ENCODE data around the gene KANK4. TPM values are rescaled to one million over a fixed set of nuclear protein-coding genes. Genes with fewer than 3 reads are reported as not detected.

Gene KANK4
- total and polyA plus RNA-seq, 2 of the 4 experiments (the other 2 are of a cell fraction) = not detected

- H3K4me1 ChIP-seq (ENCODE audit: control insufficient read depth, insufficient read depth, low read length) = no peaks in the 10 kb centered on the region
- no TSS peak for BruUV-seq (replicated peaks)
- H2AK9ac ChIP-seq (replicated peaks; ENCODE audit: low read depth, low read length, poor library complexity) = no peak overlapping the region
- no peaks in the 10 kb centered on the region for H3K79me1 ChIP-seq (ENCODE audit: low read depth in 1 of 2, low read length in 2 of 2)
- no peak for TF ChIP-seq MXI1 (IDR thresholded peaks at IDR 0.05; ENCODE audit: borderline replicate concordance, low read depth, low read length)
- TF ChIP-seq BHLHE40 (IDR thresholded peaks at IDR 0.05; ENCODE audit: low read depth, low read length) = no peak
- no peak for TF ChIP-seq MAFK (IDR thresholded peaks at IDR 0.05; ENCODE audit: low read depth, low read length)
- TF ChIP-seq NFE2L2 (IDR thresholded peaks at IDR 0.05; ENCODE audit: low read depth, low read length) = no peak
- TF ChIP-seq, protein P1, sequence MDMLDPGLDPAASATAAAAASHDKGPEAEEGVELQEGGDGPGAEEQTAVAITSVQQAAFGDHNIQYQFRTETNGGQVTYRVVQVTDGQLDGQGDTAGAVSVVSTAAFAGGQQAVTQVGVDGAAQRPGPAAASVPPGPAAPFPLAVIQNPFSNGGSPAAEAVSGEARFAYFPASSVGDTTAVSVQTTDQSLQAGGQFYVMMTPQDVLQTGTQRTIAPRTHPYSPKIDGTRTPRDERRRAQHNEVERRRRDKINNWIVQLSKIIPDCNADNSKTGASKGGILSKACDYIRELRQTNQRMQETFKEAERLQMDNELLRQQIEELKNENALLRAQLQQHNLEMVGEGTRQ (IDR thresholded peaks at IDR 0.05; ENCODE audit: low read depth, low read length) = no peak
- TF ChIP-seq POLR2A (IDR thresholded peaks at IDR 0.05; ENCODE audit: low read depth, low read length) = no peak
- no peak for TF ChIP-seq RFX5 (IDR thresholded peaks at IDR 0.05; ENCODE audit: low read depth, low read length)
- TF ChIP-seq ELK1 (IDR thresholded peaks at IDR 0.05; ENCODE audit: borderline replicate concordance, low read depth, low read length) = no peak
- TF ChIP-seq CHD1 (IDR thresholded peaks at IDR 0.05; ENCODE audit: low read depth, low read length) = no peak
- TF ChIP-seq FOS (IDR thresholded peaks at IDR 0.05; ENCODE audit: low read depth, low read length) = no peak
- TF ChIP-seq CTCF (conservative IDR thresholded peaks at IDR 0.05; ENCODE audit: low read depth, low read length) = no peak
- no peak for TF ChIP-seq RCOR1 (IDR thresholded peaks at IDR 0.05; ENCODE audit: insufficient replicate concordance, low read length)
- TF ChIP-seq SMC3 (IDR thresholded peaks at IDR 0.05; ENCODE audit: low read depth, low read length) = no peak
- no peak overlapping the region for H2AK5ac ChIP-seq (ENCODE audit: low read depth, low read length)
- H2BK15ac ChIP-seq (ENCODE audit: low read depth, low read length) = no peak overlapping the region
- in situ Hi-C loops (cut with MboI; ENCODE audit: low sequenced_read_pairs) (no loop called here), intact Hi-C loops (cut with micrococcal nuclease) (no loop called here), dilution Hi-C loops (cut with HindIII; ENCODE audit: low sequenced_read_pairs, unreplicated experiment) (no loop called here)
- WGBS, 2 experiments (ENCODE audit: extremely low coverage in 2 of 2, insufficient read length in 1 of 2) = no CpG with 5 or more reads among the region's 3 CpGs
- no peak overlapping the region for H4K8ac ChIP-seq (ENCODE audit: low read depth in 2 of 2, low read length in 2 of 2)
- no peaks in the 10 kb centered on the region for H3K9me3 ChIP-seq (ENCODE audit: control insufficient read depth, insufficient read depth, low read length)
- no peaks in the 10 kb centered on the region for H4K20me1 ChIP-seq (ENCODE audit: insufficient read depth, low read length)
- H3K56ac ChIP-seq (ENCODE audit: extremely low read depth, insufficient read depth, low read length) = no peak overlapping the region
- no peak overlapping the region for H3K14ac ChIP-seq (replicated peaks; ENCODE audit: low read depth, low read length)
- CTCF ChIA-PET = no interaction called here
- no peak overlapping the region for H2BK120ac ChIP-seq (ENCODE audit: low read depth, low read length)
- H3K4me2 ChIP-seq (ENCODE audit: low read depth, low read length) = no peak overlapping the region
- H3K9me1 ChIP-seq (ENCODE audit: insufficient read depth, low read length) = no peaks in the 10 kb centered on the region
- H3K4me3 ChIP-seq (ENCODE audit: insufficient read depth, low read depth, low read length) = no peak overlapping the region
- POLR2A ChIA-PET (ENCODE audit: unreplicated experiment) = no interaction called here
- no peaks in the 10 kb centered on the region for H3K36me3 ChIP-seq (ENCODE audit: control insufficient read depth, insufficient read depth, low read length)
- H4K91ac ChIP-seq (ENCODE audit: insufficient read depth, low read depth, low read length) = no peak overlapping the region
- no peak overlapping the region for H3K4ac ChIP-seq (ENCODE audit: low read depth, low read length)
- no peak overlapping the region for H2AFZ ChIP-seq (replicated peaks; ENCODE audit: low read length, poor library complexity)
- H3K18ac ChIP-seq (ENCODE audit: low read depth, low read length) = no peak overlapping the region
- no peak overlapping the region for H3K23ac ChIP-seq (ENCODE audit: low read depth, low read length)
- H4K5ac ChIP-seq (ENCODE audit: low read depth, low read length) = no peak overlapping the region
- no peak for DNase-seq
- H3K27me3 ChIP-seq (ENCODE audit: control insufficient read depth, insufficient read depth, low read length) = no peaks in the 10 kb centered on the region
- no peak overlapping the region for H3K9ac ChIP-seq (ENCODE audit: low read depth, low read length)
- no peak for ATAC-seq (ENCODE audit: low read depth)
- H2BK5ac ChIP-seq (ENCODE audit: low read depth, low read length, poor library complexity, severe bottlenecking) = no peak overlapping the region
- H2BK20ac ChIP-seq (ENCODE audit: low read depth, low read length) = no peak overlapping the region
- H3K27ac ChIP-seq (ENCODE audit: insufficient read depth, low read length) = no peak overlapping the region
Observed at GRCh38 chr1:62308606-62309005, 10.6 kb downstream of the KANK4 start.

All from IMR-90 (cell line).